Neural cell (in vitro differentiated cells): Measurements from ENCODE around the gene CIAPIN1. TPM values are rescaled to one million over a fixed set of nuclear protein-coding genes. Genes with fewer than 3 reads are reported as not detected.

Experiments
- H2AFZ ChIP-seq: fragments of 200-600, 300-800 bp; sonication (generic), shearing (Covaris generic); 2 replicates; pipeline ENCODE4 v1.6.0; 2014; ENCODE audit warnings: low read depth, mild to moderate bottlenecking, antibody characterized with exemption, low read length, moderate library complexity
- H3F3A ChIP-seq: fragments of 200-600 bp; shearing (Covaris generic); 2 replicates; pipeline ENCODE4 v1.6.1; 2016; ENCODE audit warnings: mild to moderate bottlenecking, moderate library complexity, mixed read lengths, antibody characterized with exemption, low read length; ENCODE audit not compliant: insufficient read depth, poor library complexity, severe bottlenecking
- H3K27ac ChIP-seq: fragments of 200-600, 300-800 bp; sonication (generic), shearing (Covaris generic); 2 replicates; pipeline ENCODE4 v1.5.1; 2014; ENCODE audit warnings: mild to moderate bottlenecking, low read length, moderate library complexity
- H3K27me3 ChIP-seq: fragments of 300-800, 200-600 bp; sonication (generic), shearing (Covaris generic); 2 replicates; pipeline ENCODE4 v1.6.0; 2014; ENCODE audit warnings: mild to moderate bottlenecking, low read depth, low read length, moderate library complexity; ENCODE audit not compliant: insufficient read depth
- H3K36me3 ChIP-seq: fragments of 300-800, 200-600 bp; sonication (generic), shearing (Covaris generic); 2 replicates; pipeline ENCODE4 v1.5.1; 2014; ENCODE audit warnings: mild to moderate bottlenecking, antibody characterized with exemption, low read length, moderate library complexity; ENCODE audit not compliant: insufficient read depth
- H3K4me2 ChIP-seq: fragments of 300-800, 200-600 bp; sonication (generic), shearing (Covaris generic); 2 replicates; pipeline ENCODE4 v1.6.0; 2014; ENCODE audit warnings: mild to moderate bottlenecking, low read length
- H3K4me3 ChIP-seq: fragments of 300-800, 200-600 bp; sonication (generic), shearing (Covaris generic); 2 replicates; pipeline ENCODE4 v1.5.1; 2014; ENCODE audit warnings: mild to moderate bottlenecking, low read length, moderate library complexity
- H3K79me2 ChIP-seq: fragments of 200-600 bp; shearing (Covaris generic); replicated peaks from 2 replicates; pipeline ENCODE4 v1.6.0; 2014; ENCODE audit warnings: mild to moderate bottlenecking, low read length, moderate library complexity; ENCODE audit not compliant: insufficient read depth
- H3K9ac ChIP-seq: fragments of 300-800, 200-600 bp; sonication (generic), shearing (Covaris generic); 2 replicates; pipeline ENCODE4 v1.6.1; 2016; ENCODE audit warnings: mild to moderate bottlenecking, low read length, mixed read lengths
- H3K9me2 ChIP-seq: fragments of 200-600 bp; shearing (Covaris generic); 2 replicates; pipeline ENCODE4 v1.6.1; 2016; ENCODE audit warnings: mild to moderate bottlenecking, low read length, mixed read lengths; ENCODE audit not compliant: insufficient read depth
- H3K9me3 ChIP-seq: fragments of 200-600, 300-800 bp; sonication (generic), shearing (Covaris generic); 2 replicates; pipeline ENCODE4 v1.6.1; 2016; ENCODE audit warnings: mild to moderate bottlenecking, mixed run types, low read length, moderate library complexity, mixed read lengths
- H4K20me1 ChIP-seq: fragments of 200-600 bp; shearing (Covaris generic); 2 replicates; pipeline ENCODE4 v1.6.1; 2016; ENCODE audit warnings: mild to moderate bottlenecking, mixed run types; ENCODE audit not compliant: insufficient read depth
- EP300 ChIP-seq: fragments of 450-650 bp; conservative IDR thresholded peaks from 2 replicates; pipeline ENCODE4 v1.6.1; 2014; ENCODE audit warnings: antibody characterized with exemption, mild to moderate bottlenecking, moderate library complexity; ENCODE audit not compliant: poor library complexity, severe bottlenecking
- EZH2 ChIP-seq: fragments of 200-600, 300-800 bp; shearing (Covaris generic), sonication (generic); IDR thresholded peaks from 2 replicates; pipeline ENCODE4 v1.6.1; 2014; ENCODE audit warnings: antibody characterized with exemption, low read length, borderline replicate concordance, mild to moderate bottlenecking; ENCODE audit not compliant: insufficient read depth, poor library complexity, severe bottlenecking
- MXI1 ChIP-seq: fragments of 450-650 bp; conservative IDR thresholded peaks from 2 replicates; pipeline ENCODE4 v1.6.1; 2014; ENCODE audit warnings: antibody characterized with exemption, mild to moderate bottlenecking; ENCODE audit not compliant: poor library complexity, severe bottlenecking
- POLR2AphosphoS5 ChIP-seq: IDR thresholded peaks from 2 replicates; pipeline ENCODE4 v1.6.1; 2012
- RAD21 ChIP-seq: fragments of 450-650 bp; conservative IDR thresholded peaks from 2 replicates; pipeline ENCODE4 v1.6.1; 2014; ENCODE audit warnings: antibody characterized with exemption, mild to moderate bottlenecking, moderate library complexity
- SMC3 ChIP-seq: fragments of 450-650 bp; conservative IDR thresholded peaks from 2 replicates; pipeline ENCODE4 v1.6.1; 2014; ENCODE audit warnings: antibody characterized with exemption, mild to moderate bottlenecking, moderate library complexity; ENCODE audit not compliant: poor library complexity
- TAF1 ChIP-seq: IDR thresholded peaks from 2 replicates; pipeline ENCODE4 v1.6.1; 2012; ENCODE audit warnings: low read depth
- polyA plus RNA-seq: library from polyadenylated mRNA; depleted of rRNA; stranded (reverse); fragments of >200 nt; gene quantifications from 2 replicates; pipeline ENCODE4 v1.2.3, GENCODE V29; 2014
- TF ChIP-seq, protein P1 (sequence below): fragments of 450-650 bp; IDR thresholded peaks from 2 replicates; pipeline ENCODE4 v1.5.1; 2014; ENCODE audit warnings: antibody characterized with exemption, mild to moderate bottlenecking, moderate library complexity; ENCODE audit not compliant: poor library complexity, severe bottlenecking
- TF ChIP-seq, protein P2 (sequence below): IDR thresholded peaks from 2 replicates; pipeline ENCODE4 v1.6.1; 2012; ENCODE audit warnings: borderline replicate concordance

Gene CIAPIN1
- polyA plus RNA-seq, 1 donor from 2014 or later, result 117 TPM

DNA sequence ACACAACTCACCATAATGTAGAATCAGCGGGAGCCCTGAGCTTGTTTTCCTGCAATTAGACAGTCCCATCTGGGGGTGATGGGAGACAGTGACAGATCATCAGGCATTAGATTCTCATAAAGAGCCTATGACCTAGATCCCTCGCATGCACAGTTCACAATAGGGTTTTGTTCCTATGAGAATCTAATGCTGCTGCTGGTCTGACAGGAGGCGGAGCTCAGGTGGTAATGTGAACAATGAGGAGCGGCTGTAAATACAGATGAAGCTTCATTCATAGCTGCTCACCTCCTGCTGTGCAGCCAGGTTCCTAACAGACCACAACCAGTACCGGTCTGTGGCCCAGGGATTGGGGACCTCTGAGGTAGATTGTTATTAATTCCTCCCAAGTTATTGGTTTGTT, 42.0 kb upstream of the CIAPIN1 start:
- Histone ChIP-seq H3K9me3 (no peaks in the 10 kb centered on the region), H3K27ac (no peak overlapping the region), H2AFZ (no peak overlapping the region), H3K4me3 (no peak overlapping the region), H3K79me2 (no peaks in the 10 kb centered on the region), H3K4me2 (no peak overlapping the region), H4K20me1 (no peaks in the 10 kb centered on the region), H3K9ac (no peak overlapping the region), H3K9me2 (no peaks in the 10 kb centered on the region), H3F3A (no peaks in the 10 kb centered on the region), H3K36me3 (no peaks in the 10 kb centered on the region), H3K27me3 (no peaks in the 10 kb centered on the region)
- TF ChIP-seq POLR2AphosphoS5 (no peak), EZH2 (no peak), SMC3 (no peak), RAD21 (no peak), TAF1 (no peak), EP300 (no peak), MXI1 (no peak)
- TF ChIP-seq, protein P1, sequence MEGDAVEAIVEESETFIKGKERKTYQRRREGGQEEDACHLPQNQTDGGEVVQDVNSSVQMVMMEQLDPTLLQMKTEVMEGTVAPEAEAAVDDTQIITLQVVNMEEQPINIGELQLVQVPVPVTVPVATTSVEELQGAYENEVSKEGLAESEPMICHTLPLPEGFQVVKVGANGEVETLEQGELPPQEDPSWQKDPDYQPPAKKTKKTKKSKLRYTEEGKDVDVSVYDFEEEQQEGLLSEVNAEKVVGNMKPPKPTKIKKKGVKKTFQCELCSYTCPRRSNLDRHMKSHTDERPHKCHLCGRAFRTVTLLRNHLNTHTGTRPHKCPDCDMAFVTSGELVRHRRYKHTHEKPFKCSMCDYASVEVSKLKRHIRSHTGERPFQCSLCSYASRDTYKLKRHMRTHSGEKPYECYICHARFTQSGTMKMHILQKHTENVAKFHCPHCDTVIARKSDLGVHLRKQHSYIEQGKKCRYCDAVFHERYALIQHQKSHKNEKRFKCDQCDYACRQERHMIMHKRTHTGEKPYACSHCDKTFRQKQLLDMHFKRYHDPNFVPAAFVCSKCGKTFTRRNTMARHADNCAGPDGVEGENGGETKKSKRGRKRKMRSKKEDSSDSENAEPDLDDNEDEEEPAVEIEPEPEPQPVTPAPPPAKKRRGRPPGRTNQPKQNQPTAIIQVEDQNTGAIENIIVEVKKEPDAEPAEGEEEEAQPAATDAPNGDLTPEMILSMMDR, result no peak
- TF ChIP-seq, protein P2, sequence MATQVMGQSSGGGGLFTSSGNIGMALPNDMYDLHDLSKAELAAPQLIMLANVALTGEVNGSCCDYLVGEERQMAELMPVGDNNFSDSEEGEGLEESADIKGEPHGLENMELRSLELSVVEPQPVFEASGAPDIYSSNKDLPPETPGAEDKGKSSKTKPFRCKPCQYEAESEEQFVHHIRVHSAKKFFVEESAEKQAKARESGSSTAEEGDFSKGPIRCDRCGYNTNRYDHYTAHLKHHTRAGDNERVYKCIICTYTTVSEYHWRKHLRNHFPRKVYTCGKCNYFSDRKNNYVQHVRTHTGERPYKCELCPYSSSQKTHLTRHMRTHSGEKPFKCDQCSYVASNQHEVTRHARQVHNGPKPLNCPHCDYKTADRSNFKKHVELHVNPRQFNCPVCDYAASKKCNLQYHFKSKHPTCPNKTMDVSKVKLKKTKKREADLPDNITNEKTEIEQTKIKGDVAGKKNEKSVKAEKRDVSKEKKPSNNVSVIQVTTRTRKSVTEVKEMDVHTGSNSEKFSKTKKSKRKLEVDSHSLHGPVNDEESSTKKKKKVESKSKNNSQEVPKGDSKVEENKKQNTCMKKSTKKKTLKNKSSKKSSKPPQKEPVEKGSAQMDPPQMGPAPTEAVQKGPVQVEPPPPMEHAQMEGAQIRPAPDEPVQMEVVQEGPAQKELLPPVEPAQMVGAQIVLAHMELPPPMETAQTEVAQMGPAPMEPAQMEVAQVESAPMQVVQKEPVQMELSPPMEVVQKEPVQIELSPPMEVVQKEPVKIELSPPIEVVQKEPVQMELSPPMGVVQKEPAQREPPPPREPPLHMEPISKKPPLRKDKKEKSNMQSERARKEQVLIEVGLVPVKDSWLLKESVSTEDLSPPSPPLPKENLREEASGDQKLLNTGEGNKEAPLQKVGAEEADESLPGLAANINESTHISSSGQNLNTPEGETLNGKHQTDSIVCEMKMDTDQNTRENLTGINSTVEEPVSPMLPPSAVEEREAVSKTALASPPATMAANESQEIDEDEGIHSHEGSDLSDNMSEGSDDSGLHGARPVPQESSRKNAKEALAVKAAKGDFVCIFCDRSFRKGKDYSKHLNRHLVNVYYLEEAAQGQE, result no peak

DNA sequence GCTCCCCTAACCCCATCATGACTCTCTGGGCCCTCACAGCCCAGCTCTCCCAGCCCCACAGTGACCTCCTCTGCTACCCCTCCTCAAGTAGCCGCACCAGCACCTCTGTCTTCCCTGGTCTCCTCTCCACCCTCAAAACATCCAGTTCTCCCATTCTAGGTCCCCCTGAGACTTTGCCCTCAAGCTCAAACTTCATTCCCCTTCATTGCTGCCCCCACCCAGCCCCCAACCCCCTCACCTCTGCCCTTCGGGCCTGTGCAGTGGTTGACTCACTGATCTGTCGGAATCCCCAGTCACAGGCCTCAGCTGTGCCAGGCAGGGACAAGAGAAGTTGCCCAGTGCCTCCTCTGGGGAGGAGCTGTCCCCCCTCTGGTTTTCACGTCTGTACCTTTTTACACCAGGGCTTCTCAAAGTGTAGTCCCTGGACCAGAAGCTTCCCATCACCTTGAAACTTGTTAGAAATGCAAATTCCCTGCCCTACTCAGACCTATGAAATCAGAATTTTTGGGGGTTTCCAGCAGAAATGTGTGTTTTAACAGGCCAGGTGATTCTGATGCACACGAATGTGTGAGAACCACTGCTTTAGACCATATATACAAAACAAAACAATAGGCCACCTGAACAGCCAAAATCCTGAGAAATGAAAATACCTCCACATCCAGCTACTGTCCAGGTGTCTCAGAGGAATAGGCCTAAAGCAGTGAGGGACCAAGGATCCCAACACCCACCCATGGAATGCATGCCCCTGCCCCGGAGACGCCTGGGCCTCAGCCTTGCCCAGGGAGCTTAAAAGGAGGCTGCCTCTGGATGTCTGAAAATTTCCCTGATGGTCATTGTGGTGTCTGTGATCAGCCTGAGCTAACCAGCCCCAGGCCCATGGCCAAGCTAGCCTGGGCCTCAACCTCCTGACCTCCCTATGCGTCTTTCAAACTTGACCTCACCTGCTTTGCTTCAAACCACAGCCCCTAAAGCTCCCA, 40.0 kb upstream of the CIAPIN1 start:
- Histone ChIP-seq H3K27ac (no peak overlapping the region), H3K4me2 (no peak overlapping the region), H2AFZ (peak overlapping the region; percentile 67), H3K9me3 (no peaks in the 10 kb centered on the region), H3F3A (no peaks in the 10 kb centered on the region), H3K79me2 (no peaks in the 10 kb centered on the region), H4K20me1 (no peaks in the 10 kb centered on the region), H3K9me2 (no peaks in the 10 kb centered on the region), H3K9ac (peak overlapping the region; percentile 64), H3K36me3 (no peaks in the 10 kb centered on the region), H3K27me3 (no peaks in the 10 kb centered on the region), H3K4me3 (peak overlapping the region; percentile 76)
- TF ChIP-seq RAD21 (no peak), POLR2AphosphoS5 (no peak), EP300 (no peak), EZH2 (no peak), TAF1 (no peak), MXI1 (no peak), SMC3 (no peak)
- TF ChIP-seq, protein P2, result no peak
- TF ChIP-seq, protein P1, result no peak
